ENCODE results near the gene F13B. TPM values are rescaled to one million over a fixed set of nuclear protein-coding genes. Genes with fewer than 3 reads are reported as not detected.
"Not testable (repeated sequence)": the region's sequence is repeated elsewhere in the genome, so short reads cannot be mapped to it uniquely, and the experiment has no call there.

Gene F13B
- total RNA-seq, 1 donor from 2014 or later = not detected

- Mint-ChIP-seq H3K9me3 (peaks cover 25% of the 10 kb centered on the region), H3K27ac (no peak overlapping the region), H3K27me3 (peaks cover 10% of the 10 kb centered on the region), H3K4me1 (no peaks in the 10 kb centered on the region), H3K36me3 (ENCODE audit: low read depth) (peaks cover 46% of the 10 kb centered on the region), H3K4me3 (no peak overlapping the region)
- DNase-seq = no peak
- intact Hi-C loops (cut with micrococcal nuclease) = no loop called here
Observed at GRCh38 chr1:197080323-197080722, 13.3 kb upstream of the F13B start.

- no peak for DNase-seq
- intact Hi-C loops (cut with micrococcal nuclease) = no loop called here
- peaks cover 5% of the 10 kb centered on the region for H3K9me3 Mint-ChIP-seq
- no peak overlapping the region for H3K4me3 Mint-ChIP-seq
- no peak overlapping the region for H3K27ac Mint-ChIP-seq
- H3K27me3 Mint-ChIP-seq = peaks cover 17% of the 10 kb centered on the region
- H3K4me1 Mint-ChIP-seq = no peaks in the 10 kb centered on the region
- peaks cover 10% of the 10 kb centered on the region for H3K36me3 Mint-ChIP-seq (ENCODE audit: low read depth)
Observed at GRCh38 chr1:197076585-197076984, 9.5 kb upstream of the F13B start.

GRCh38 chr1:197073978-197074377 is 6.9 kb upstream of the F13B start:
- Mint-ChIP-seq H3K27me3 (peaks cover 17% of the 10 kb centered on the region), H3K4me1 (no peaks in the 10 kb centered on the region), H3K4me3 (no peak overlapping the region), H3K27ac (no peak overlapping the region), H3K36me3 (ENCODE audit: low read depth) (no peaks in the 10 kb centered on the region), H3K9me3 (no peaks in the 10 kb centered on the region)
- no peak for DNase-seq
- intact Hi-C loops (cut with micrococcal nuclease) = no loop called here

GRCh38 chr1:197067457-197067818 is 378 bp upstream of the F13B start:
- peaks cover 6% of the 10 kb centered on the region for H3K27me3 Mint-ChIP-seq
- no peaks in the 10 kb centered on the region for H3K4me1 Mint-ChIP-seq
- H3K4me3 Mint-ChIP-seq = no peak overlapping the region
- no peaks in the 10 kb centered on the region for H3K36me3 Mint-ChIP-seq (ENCODE audit: low read depth)
- no peak for DNase-seq
- H3K27ac Mint-ChIP-seq = no peak overlapping the region
- intact Hi-C loops (cut with micrococcal nuclease) = no loop called here
- no peaks in the 10 kb centered on the region for H3K9me3 Mint-ChIP-seq

GRCh38 chr1:197066277-197066676 is 783 bp downstream of the F13B start:
- no peak for DNase-seq
- no peaks in the 10 kb centered on the region for H3K36me3 Mint-ChIP-seq (ENCODE audit: low read depth)
- H3K4me1 Mint-ChIP-seq = no peaks in the 10 kb centered on the region
- H3K27ac Mint-ChIP-seq = no peak overlapping the region
- H3K9me3 Mint-ChIP-seq = no peaks in the 10 kb centered on the region
- H3K4me3 Mint-ChIP-seq = no peak overlapping the region
- intact Hi-C loops (cut with micrococcal nuclease) = no loop called here
- peaks cover 6% of the 10 kb centered on the region for H3K27me3 Mint-ChIP-seq

GRCh38 chr1:197065559-197065958 is 1.5 kb downstream of the F13B start:
- H3K27ac Mint-ChIP-seq = no peak overlapping the region
- no peaks in the 10 kb centered on the region for H3K4me1 Mint-ChIP-seq
- no peak overlapping the region for H3K4me3 Mint-ChIP-seq
- peaks cover 6% of the 10 kb centered on the region for H3K27me3 Mint-ChIP-seq
- no peaks in the 10 kb centered on the region for H3K9me3 Mint-ChIP-seq
- H3K36me3 Mint-ChIP-seq (ENCODE audit: low read depth) = no peaks in the 10 kb centered on the region
- no peak for DNase-seq
- intact Hi-C loops (cut with micrococcal nuclease) = no loop called here

GRCh38 chr1:197063212-197063611 is 3.8 kb downstream of the F13B start:
- Mint-ChIP-seq H3K27ac (no peak overlapping the region), H3K4me1 (no peaks in the 10 kb centered on the region), H3K9me3 (no peaks in the 10 kb centered on the region), H3K36me3 (ENCODE audit: low read depth) (no peaks in the 10 kb centered on the region), H3K4me3 (no peak overlapping the region), H3K27me3 (peaks cover 6% of the 10 kb centered on the region)
- intact Hi-C loops (cut with micrococcal nuclease) = no loop called here
- DNase-seq = no peak

GRCh38 chr1:197062692-197063091 is 4.4 kb downstream of the F13B start:
- Mint-ChIP-seq H3K9me3 (no peaks in the 10 kb centered on the region), H3K4me1 (no peaks in the 10 kb centered on the region), H3K27ac (no peak overlapping the region), H3K27me3 (peaks cover 6% of the 10 kb centered on the region), H3K36me3 (ENCODE audit: low read depth) (no peaks in the 10 kb centered on the region), H3K4me3 (no peak overlapping the region)
- DNase-seq = no peak
- intact Hi-C loops (cut with micrococcal nuclease) = no loop called here

GRCh38 chr1:197049100-197049499 is 18.0 kb downstream of the F13B start:
- Mint-ChIP-seq H3K27me3 (peaks cover 2% of the 10 kb centered on the region), H3K4me1 (no peaks in the 10 kb centered on the region), H3K27ac (no peak overlapping the region), H3K9me3 (no peaks in the 10 kb centered on the region), H3K4me3 (no peak overlapping the region), H3K36me3 (ENCODE audit: low read depth) (no peaks in the 10 kb centered on the region)
- intact Hi-C loops (cut with micrococcal nuclease) = no loop called here
- no peak for DNase-seq

GRCh38 chr1:197042676-197043341 is 24.3 kb downstream of the F13B start:
- Mint-ChIP-seq H3K9me3 (no peaks in the 10 kb centered on the region), H3K27me3 (peaks cover 4% of the 10 kb centered on the region), H3K4me3 (no peak overlapping the region), H3K36me3 (ENCODE audit: low read depth) (no peaks in the 10 kb centered on the region), H3K4me1 (peaks cover 3% of the 10 kb centered on the region), H3K27ac (no peak overlapping the region)
- intact Hi-C loops (cut with micrococcal nuclease) = no loop called here
- no peak for DNase-seq

GRCh38 chr1:197041486-197042353 is 25.3 kb downstream of the F13B start:
- H3K27ac Mint-ChIP-seq = no peak overlapping the region
- H3K4me3 Mint-ChIP-seq = no peak overlapping the region
- H3K9me3 Mint-ChIP-seq = no peaks in the 10 kb centered on the region
- H3K36me3 Mint-ChIP-seq (ENCODE audit: low read depth) = no peaks in the 10 kb centered on the region
- peaks cover 3% of the 10 kb centered on the region for H3K4me1 Mint-ChIP-seq
- H3K27me3 Mint-ChIP-seq = peaks cover 4% of the 10 kb centered on the region
- DNase-seq = no peak
- intact Hi-C loops (cut with micrococcal nuclease) = no loop called here

GRCh38 chr1:197036861-197037260 is 30.2 kb downstream of the F13B start:
- no peak overlapping the region for H3K27ac Mint-ChIP-seq
- no peak overlapping the region for H3K4me3 Mint-ChIP-seq
- DNase-seq = no peak
- H3K27me3 Mint-ChIP-seq = peaks cover 6% of the 10 kb centered on the region
- H3K9me3 Mint-ChIP-seq = no peaks in the 10 kb centered on the region
- H3K4me1 Mint-ChIP-seq = peaks cover 3% of the 10 kb centered on the region
- H3K36me3 Mint-ChIP-seq (ENCODE audit: low read depth) = no peaks in the 10 kb centered on the region
- intact Hi-C loops (cut with micrococcal nuclease) = no loop called here

GRCh38 chr1:197034631-197035339 is 32.3 kb downstream of the F13B start:
- H3K9me3 Mint-ChIP-seq; H3K27me3 Mint-ChIP-seq; intact Hi-C loops (cut with micrococcal nuclease); H3K4me3 Mint-ChIP-seq; DNase-seq; H3K4me1 Mint-ChIP-seq; H3K36me3 Mint-ChIP-seq (ENCODE audit: low read depth); H3K27ac Mint-ChIP-seq: not testable (repeated sequence)

- no peaks in the 10 kb centered on the region for H3K36me3 Mint-ChIP-seq (ENCODE audit: low read depth)
- no peak overlapping the region for H3K27ac Mint-ChIP-seq
- H3K4me1 Mint-ChIP-seq = no peaks in the 10 kb centered on the region
- H3K9me3 Mint-ChIP-seq = no peaks in the 10 kb centered on the region
- DNase-seq = no peak
- H3K27me3 Mint-ChIP-seq = peaks cover 2% of the 10 kb centered on the region
- intact Hi-C loops (cut with micrococcal nuclease) = no loop called here
- H3K4me3 Mint-ChIP-seq = no peak overlapping the region
Observed at GRCh38 chr1:197029749-197030148, 37.3 kb downstream of the F13B start.

Measured in activated CD4-positive, alpha-beta T cell treated with anti-CD3 and anti-CD28 coated beads, Interleukin-2, amount 10 ng/mL, durations not matched to agents 24 days and 14 days (primary cell).